CD4-positive, alpha-beta T cell treated with Interleukin-6 at 100 ng/mL for 8 hours (primary cell): ENCODE data around the gene FHOD1.

Experiments used
- DNase-seq: peaks from one replicate; pipeline ENCODE4 v3.0.0-alpha.2; 2020; ENCODE audit warnings: mixed read lengths, low spot score

The FHOD1 gene

DNA sequence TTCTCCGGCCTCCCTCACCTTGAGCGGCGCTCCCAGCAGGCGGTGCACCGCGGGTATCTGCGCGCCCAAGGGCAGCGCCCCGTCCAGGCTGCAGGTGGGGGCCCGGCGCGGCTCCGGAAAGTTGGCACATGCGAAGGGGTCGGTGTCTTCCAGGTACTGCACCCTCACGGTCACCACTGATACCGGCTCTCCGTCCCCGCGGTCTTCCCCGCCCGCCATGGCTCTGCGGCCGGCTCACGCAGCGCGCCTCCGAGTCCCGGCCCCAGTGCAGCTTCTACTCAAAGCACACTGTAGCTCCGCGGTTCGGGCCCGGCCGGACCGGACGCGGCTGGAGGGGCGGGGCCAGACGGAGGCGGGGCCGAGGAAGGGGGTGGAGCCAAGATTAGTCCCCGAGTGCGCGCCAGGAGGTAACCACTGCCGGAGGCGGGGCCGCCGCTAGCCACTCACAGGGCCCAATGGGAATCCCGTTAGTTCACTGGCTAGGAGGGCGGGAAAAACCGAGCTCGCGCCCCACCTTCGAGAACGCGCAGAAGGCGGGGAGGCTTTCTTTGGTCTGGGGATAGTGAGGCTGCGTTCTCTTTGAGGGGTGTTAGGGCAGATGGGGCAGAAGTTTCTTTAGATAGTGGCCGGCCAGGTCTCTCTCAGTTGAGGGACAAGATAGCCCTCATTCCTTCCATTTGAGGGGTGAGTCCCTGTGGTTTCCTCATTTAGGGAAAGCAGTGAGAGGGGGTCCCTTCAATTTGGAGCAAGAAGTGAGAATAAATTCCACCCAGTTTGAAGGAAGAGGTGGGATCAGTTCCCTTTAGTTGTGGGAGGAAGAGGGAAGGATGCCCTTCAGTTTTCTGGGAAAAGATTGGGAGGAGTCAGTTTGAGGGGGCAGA, at the start of gene FHOD1:
FHOD1 (minus strand) TSS at position 290 of the 881 bp plus-strand sequence; CDS start at position 219, 71 bp downstream.
- DNase-seq, result peak; percentile 97

DNA sequence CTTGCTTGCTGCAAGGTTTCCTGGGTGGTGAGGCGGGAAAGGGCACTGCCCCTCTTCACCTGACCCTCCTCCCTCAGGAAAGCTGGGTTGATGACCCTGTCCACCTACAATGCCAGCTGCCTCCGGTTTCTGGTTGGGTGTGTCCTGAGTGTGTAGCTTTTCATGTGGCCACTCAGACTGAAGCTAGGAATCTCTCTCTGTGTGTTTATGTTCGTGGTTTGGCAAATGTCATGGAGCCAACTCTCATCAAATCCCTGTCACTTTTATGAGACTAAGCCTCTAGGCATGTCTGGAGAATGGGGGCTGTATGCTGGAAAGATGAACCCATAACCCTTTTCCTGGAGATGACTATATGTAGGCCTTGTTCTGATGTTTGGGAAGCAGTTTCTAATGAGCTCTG, 49.1 kb upstream of the FHOD1 start:
- DNase-seq, result no peak

DNA sequence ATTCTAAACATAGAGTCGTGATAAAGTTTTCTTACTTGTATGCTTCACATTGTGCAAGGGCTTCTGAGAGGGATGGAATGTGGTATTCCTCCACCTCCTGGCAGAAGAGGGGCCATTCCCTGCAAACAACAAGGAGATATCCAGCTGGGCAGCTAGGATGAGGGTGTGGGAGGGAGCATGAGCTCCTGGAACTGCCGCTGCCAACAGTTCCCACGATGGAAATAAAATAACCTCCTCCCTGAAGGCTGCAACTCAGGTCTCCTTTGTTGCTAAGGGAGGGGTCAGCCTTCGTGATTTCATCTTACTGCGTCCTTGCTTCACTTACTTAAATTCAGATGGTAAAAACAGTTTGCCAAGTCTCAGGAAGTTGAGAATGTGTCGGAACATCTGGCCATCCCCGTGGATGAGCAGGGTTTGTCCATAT, 47.7 kb upstream of the FHOD1 start:
- DNase-seq, result no peak

DNA sequence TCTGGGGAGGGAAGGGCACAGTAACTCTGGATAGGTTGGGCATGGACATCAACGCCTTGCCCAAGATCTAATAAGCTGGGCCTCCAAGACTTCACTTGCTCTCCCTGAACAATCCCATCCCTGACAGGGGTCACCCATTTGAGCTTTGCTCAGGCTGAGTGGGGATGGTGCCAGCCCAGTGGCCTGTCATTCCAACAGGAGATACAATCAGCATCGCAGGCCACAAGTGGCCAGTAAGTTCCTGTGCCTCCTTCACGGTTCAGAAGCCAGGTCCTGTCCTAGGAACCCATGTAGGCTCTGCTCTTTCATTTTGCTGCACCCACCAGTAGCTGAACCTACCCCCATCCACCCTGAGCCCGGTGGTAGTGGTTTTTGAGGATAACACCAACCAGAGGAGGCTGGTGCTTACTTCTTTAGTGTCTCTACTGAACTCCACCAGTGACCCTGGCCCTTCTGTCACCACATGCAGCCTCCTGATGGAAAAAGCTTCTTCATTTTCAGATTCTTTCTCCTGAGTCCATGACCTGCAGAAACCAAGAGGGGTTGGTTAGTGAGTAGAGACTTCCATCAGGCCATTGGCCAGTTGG, 47.0 kb upstream of the FHOD1 start:
- no peak for DNase-seq

DNA sequence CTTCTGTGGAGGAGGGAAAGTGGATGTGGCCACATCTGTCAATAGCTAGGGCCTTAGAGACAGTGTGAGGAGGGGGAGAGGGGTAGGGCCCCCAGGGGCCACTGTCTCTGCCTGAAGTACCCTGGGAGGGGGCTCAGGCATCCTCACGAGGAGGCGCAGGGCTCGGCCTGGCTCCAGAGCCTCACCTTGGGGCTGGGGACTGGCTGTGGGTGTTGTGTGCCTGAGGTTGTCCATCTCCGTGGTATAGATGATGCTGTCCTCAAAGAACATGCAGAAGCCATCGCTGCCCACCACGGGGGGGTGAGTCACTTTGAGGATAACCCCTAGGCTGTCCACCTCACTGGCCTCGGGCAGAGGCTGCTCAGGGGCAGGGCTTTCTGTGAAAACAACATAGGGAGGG, 44.2 kb upstream of the FHOD1 start:
- DNase-seq, result no peak

DNA sequence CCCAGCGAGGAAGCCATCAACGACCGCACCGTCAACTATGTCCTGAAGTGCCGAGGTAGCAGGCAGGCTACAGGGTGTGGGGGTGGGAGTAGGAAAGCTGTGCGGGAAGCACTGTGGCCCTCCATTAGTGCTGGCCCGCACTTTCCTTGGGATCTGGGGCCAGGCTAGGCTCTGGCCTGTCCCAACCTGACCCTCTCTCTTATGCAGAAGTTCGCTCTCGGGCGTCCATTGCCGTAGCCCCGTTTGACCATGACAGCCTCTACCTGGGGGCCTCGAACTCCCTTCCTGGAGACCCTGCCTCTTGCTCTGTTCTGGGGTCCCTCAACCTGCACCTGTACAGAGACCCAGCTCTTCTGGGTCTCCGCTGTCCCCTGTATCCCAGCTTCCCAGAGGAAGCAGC, 40.7 kb upstream of the FHOD1 start:
- no peak for DNase-seq

DNA sequence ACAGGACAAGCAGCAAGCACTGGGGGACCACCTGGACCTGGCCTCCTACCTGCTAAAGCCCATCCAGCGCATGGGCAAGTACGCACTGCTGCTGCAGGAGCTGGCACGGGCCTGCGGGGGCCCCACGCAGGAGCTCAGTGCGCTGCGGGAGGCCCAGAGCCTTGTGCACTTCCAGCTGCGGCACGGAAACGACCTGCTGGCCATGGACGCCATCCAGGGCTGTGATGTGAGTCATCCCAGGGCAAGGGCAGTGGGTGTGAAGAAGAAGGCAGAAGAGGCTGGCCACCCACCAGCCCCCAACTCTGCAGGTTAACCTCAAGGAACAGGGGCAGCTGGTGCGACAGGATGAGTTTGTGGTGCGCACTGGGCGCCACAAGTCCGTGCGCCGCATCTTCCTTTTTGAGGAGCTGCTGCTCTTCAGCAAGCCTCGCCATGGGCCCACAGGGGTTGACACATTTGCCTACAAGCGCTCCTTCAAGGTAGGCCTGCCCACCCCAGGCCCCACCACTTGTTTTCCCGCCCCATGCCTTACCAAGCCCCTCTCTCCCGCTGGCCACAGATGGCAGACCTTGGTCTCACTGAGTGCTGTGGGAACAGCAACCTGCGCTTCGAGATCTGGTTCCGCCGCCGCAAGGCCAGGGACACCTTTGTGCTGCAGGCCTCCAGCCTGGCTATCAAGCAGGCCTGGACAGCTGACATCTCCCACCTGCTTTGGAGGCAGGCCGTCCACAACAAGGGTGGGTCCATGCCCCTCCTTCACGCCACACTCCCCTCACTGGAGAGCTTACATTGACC, 39.4 kb upstream of the FHOD1 start:
- no peak for DNase-seq

DNA sequence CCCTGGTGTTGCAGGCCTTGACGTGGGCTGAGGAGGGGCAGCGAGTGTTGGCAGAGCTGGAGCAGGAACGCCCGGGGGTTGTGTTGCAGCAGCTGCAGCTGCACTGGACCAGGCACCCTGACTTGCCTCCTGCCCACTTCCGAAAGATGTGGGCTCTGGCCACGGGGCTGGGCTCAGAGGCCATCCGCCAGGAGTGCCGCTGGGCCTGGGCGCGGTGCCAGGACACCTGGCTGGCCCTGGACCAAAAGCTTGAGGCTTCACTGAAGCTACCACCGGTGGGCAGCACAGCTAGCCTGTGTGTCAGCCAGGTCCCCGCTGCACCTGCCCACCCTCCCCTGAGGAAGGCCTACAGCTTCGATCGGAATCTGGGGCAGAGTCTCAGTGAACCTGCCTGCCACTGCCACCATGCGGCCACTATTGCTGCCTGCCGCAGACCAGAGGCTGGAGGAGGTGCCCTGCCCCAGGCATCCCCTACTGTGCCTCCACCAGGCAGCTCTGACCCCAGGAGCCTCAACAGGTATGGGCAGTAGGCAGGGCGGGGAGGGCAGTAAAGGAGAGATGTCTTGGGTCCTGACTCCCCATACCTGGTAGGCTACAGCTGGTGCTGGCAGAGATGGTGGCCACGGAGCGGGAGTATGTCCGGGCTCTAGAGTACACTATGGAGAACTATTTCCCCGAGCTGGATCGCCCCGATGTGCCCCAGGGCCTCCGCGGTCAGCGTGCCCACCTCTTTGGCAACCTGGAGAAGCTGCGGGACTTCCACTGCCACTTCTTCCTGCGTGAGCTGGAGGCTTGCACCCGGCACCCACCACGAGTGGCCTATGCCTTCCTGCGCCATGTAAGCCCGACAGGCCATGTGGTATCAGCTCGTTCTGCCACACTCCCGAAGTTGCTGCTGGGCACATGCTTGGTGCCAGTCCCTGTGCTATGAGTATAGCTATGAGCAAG, 37.7 kb upstream of the FHOD1 start:
- DNase-seq, result no peak

DNA sequence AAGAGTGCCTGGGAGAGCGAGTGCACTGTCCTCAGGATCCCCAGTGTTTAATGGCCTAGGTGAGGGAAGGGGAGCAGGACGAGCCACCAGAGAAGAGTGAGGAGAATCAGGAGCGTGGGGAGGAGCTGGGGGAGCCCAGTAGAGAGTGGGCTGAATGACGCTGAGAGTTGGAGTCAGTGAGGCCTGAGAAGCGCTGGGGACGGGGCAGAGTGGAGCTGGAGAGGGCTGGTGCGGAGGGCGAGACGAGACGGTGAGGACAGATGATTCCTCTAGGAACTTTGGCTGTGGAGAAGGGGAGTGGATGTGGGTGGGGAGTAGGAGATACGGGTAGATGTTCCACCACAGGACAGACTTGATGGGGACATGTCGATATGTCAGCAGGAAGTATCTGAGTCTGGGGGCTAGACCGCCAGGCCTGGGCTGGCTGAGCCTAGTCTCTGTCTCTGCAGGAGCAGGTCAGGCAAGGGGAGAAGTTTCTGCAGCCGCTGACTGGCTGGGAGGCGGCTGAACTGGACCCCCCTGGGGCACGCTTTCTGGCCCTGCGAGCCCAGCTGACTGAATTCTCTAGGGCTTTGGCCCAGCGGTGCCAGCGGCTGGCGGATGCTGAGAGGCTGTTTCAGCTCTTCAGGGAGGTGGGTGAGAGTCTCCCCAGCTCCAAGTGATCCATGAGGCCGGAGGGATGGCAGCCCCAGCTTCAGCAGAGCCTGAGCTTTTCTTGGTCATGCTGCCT, 36.7 kb upstream of the FHOD1 start:
- DNase-seq, result no peak

DNA sequence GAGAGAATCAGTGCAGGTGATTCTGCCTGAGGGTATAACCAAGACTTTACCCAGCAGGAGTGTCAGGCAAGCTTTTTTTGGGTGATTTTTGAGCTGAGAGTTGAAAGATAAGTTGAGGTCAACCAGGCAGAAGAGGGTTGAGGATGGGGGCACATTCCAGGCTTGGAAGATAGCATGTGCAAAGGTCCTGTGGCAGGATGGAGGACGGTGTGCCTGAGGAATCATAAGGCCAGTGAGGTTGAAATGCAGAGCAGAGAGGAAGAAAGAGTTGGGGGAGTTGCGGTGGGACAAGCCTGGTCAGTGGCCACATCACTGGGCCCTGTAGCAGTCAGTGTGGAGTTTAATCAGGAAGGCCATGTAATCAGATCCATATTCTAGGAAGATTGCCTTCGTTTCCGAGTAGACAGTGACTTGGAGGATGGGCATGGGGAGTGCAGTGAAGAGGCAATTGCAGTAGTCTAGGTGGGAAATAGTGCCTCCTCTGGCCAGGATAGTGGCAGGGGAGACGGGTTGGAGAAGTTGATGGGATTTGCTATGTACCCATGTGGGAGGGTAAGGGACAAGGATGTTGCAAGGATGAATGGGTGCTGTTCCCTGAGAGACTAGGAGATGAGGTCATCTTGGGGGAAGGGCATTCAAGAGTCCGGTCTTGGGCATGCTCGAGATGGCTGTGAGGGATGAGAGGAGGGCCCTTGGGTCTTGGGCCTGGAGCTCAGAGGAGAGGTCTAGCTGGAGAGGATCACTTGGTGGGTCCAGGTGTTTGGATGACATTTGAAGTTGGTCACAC, 36.0 kb upstream of the FHOD1 start:
- DNase-seq, result no peak

DNA sequence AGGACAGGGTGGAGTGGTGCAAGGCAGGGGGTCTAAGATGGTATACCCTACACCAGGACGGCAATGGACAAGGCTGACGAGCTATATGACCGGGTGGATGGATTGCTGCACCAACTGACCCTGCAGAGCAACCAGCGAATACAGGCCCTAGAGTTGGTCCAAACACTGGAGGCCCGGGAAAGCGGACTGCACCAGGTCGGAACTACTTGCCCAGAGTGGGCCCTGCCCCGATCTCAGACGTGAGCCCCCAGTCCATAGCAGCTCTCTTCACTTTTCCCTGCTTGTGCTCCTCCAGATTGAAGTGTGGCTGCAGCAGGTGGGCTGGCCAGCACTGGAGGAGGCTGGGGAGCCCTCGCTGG, 35.1 kb upstream of the FHOD1 start:
- no peak for DNase-seq

DNA sequence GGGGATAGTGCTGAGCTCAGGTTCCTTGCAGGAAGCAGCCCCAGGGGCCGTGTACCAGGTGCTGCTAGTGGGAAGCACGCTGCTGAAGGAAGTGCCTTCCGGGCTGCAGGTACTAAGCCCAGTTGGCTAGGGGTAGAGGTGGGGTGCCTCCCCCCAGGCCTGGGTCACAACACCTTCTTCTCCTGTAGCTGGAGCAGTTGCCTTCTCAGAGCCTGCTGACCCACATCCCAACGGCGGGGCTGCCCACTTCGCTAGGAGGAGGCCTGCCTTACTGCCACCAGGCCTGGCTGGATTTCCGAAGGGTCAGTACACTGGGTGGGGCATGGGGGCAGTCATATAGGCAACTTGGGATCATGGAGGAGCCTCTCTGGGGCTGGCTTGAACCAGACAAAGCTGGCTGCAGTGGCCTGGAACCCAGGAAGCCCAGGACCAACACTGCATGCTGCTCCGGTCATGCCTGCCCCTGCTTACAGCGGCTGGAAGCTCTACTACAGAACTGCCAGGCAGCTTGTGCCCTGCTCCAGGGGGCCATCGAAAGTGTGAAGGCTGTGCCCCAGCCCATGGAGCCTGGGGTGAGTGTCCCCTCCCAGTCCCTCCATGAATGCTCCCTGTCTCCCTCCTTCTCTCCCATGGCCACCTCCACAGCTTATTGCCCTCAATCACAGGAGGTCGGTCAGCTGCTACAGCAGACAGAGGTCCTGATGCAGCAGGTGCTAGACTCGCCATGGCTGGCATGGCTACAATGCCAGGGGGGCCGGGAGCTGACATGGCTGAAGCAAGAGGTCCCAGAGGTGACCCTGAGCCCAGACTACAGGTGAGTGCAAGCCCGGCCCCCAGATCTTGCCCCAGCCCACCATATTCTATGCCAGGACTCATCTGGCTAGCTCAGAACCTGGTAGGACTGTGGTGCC, 34.5 kb upstream of the FHOD1 start:
- DNase-seq, result no peak

DNA sequence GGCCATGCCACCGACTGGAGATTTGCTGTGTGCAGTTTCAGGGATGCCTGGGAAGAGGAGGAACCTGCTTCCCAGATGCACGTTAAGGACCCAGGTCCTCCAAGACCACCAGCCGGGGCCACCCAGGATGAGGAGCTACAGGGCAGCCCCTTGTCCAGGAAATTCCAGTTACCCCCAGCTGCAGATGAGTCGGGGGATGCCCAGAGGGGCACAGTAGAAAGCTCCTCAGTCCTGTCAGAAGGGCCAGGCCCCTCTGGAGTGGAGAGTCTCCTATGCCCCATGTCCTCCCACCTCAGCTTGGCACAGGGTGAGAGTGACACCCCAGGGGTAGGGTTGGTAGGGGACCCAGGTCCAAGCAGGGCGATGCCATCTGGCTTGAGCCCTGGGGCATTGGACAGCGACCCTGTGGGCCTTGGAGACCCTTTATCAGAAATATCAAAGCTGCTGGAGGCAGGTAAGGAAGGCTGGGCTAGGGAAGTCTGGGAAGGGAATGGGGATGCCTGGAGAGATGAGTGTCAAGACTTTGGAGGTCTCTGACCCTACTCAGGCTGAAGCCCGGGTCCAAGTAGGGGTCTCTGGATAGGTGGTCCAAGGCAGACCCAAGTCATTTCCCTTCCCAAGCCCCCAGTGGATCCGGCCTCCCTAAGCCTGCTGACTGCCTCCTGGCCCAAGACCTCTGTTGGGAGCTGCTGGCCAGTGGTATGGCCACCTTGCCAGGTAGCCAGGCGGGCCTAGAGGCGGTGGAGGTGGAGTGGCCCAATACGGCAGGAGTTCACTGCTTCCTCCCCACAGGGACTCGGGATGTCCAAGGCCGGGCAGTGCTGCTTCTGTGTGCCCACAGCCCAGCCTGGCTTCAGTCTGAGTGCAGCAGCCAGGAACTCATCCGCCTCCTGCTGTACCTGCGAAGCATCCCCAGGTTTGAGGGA, 33.1 kb upstream of the FHOD1 start:
- DNase-seq, result no peak

DNA sequence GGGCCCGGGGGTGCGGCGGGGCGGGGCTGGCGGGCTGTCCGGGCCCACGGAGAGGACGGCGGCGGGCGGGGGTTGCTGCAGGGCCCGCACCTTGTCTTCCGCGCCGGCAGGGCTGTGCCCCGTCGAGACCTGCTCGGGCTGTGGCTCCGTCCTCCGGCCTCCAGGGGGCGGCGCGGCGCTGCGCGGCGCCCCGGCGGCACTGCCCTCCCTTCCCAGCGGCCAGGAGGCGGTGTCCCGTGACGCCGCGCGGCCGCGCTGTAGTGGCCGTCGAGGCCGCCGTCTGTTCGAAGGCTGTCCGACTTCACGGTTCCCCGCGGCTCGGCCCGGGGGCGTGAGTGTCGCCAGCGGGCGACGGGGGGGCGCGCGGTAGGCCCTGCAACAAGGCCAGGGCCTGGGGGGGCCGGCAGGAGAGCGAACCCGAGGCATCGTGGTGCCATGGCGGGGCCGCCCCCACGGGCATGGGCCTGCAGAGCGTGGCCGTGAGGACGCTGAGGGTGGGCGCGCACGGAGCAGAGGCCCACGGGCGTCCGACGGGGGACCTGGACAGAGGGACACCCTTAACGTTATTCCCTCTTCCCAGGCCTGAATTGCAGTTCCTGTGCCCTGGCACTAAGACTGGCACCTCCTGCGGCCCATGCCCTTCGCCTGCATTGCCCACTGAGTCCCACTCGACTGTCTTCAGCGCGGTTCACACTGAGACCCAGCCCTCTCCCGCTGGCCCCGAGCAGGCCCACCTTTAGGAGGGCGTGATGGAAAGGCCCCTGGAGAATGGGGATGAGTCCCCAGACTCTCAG, 32.2 kb upstream of the FHOD1 start, which contains the start of gene PLEKHG4:
PLEKHG4 (plus strand) TSS at position 237 of the 794 bp plus-strand sequence; CDS start at position 750, 513 bp downstream.
- peak; percentile 78 for DNase-seq

DNA sequence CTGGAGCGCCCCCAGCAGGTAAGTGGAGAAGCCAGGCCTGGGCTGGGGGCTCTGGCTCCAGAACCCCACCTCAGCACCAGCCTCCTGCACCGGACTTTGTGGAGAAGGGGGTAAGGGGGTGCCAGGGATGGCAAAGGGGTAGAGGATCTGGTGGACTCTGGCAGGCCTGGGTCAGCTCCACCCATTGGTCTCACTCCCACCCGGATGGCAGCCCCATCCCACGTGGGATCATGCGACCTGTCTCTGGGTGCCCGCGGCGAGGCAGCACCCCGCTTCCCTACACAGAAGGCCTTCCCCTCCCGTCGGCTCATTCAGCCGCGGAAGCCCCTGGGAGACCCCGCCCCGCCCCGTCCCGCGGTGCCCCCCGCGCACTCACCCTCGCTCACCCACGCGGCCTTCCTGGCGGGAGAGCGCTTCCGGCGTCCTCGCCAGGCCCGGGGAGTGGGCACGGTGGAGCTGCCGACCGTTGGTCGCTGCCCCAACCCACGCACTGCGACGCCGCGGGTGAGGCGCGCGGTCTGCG, 31.6 kb upstream of the FHOD1 start:
- DNase-seq, result peak; percentile 31

DNA sequence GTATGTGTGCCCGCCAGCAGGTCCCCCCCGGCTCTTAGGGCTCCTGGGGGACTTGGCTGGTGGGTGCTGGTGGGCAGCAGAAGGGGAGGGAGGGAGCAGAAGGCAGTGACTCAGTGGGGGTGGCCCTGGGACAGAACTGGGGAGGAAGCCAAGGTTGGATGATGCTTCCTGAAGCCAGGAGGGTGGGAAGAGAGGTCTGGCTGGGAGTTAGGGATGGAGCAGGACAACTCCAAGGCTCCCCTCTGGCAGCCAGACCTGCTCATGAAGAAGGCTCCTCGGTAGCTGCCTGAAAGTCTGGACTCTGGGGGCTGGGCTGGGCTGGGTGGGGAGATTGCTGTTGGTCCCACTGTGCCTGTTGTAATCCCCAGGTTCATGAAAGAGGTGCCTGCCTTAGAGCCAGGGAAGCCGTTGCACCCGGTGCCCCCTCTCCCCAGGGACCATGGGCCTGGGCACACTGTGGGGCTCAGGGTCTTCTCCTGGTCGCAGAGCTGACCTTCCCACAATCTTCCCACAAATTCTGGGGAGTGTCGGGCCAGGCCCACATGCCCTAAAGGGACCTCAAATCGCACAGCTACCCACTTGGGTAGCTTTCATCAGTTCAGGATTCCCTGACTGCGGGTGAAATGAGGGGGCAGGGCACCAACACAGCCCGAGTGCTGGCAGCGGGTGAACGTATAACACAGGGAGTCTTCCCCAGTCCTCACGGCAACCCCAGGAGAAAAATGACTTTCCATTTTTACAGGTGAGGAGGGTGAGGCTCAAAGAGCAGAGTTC, 30.9 kb upstream of the FHOD1 start:
- DNase-seq, result no peak
